Small intestine (tissue), 7 donors: ENCODE measurements around the gene DGKH. TPM values are rescaled to one million over a fixed set of nuclear protein-coding genes. Genes with fewer than 3 reads are reported as not detected.
"Not testable (repeated sequence)": the region's sequence is repeated elsewhere in the genome, so short reads cannot be mapped to it uniquely, and the experiment has no call there.

Source experiments
- DNase-seq, 2 donors: peaks; one replicate each; pipeline versions ENCODE4 v3.0.0 to v3.0.0-alpha.2; 2013
- FAIRE-seq: peaks from 2 replicates; lab custom pipeline; 2012; peaks lifted over from hg19 to GRCh38; lab: Jason Lieb, UNC
- H3K27ac ChIP-seq, 3 donors: one replicate each; pipeline ENCODE4 v1.5.1; 2013; ENCODE audit warnings: low read length in 2 of 3, mild to moderate bottlenecking in 2 of 3, control low read depth in 1 of 3, inconsistent platforms in 1 of 3, low read depth in 1 of 3, moderate library complexity in 1 of 3
- H3K27me3 ChIP-seq, 3 donors: one replicate each; pipeline ENCODE4 v1.6.1; 2013; ENCODE audit warnings: low read length in 3 of 3, inconsistent platforms in 1 of 3; ENCODE audit not compliant: control insufficient read depth in 3 of 3, insufficient read depth in 3 of 3
- H3K36me3 ChIP-seq, 3 donors: one replicate each; pipeline ENCODE4 v1.6.1; 2013; ENCODE audit warnings: low read length in 3 of 3, inconsistent platforms in 1 of 3, low read depth in 1 of 3, mild to moderate bottlenecking in 1 of 3, moderate library complexity in 1 of 3; ENCODE audit not compliant: control insufficient read depth in 3 of 3, insufficient read depth in 2 of 3
- H3K4me1 ChIP-seq, 3 donors: one replicate each; pipeline ENCODE4 v1.6.1; 2013; ENCODE audit warnings: low read length in 2 of 3, inconsistent platforms in 1 of 3, low read depth in 1 of 3, mild to moderate bottlenecking in 1 of 3, moderate library complexity in 1 of 3; ENCODE audit not compliant: control insufficient read depth in 3 of 3, insufficient read depth in 2 of 3
- H3K4me3 ChIP-seq, 3 donors: one replicate each; pipeline ENCODE4 v1.5.1; 2013; ENCODE audit warnings: low read length in 3 of 3, control low read depth in 1 of 3, inconsistent platforms in 1 of 3, low read depth in 1 of 3, mild to moderate bottlenecking in 1 of 3, moderate library complexity in 1 of 3
- H3K9me3 ChIP-seq, 2 donors: one replicate each; pipeline ENCODE4 v1.6.1; 2013; ENCODE audit warnings: low read depth in 1 of 2, low read length in 1 of 2; ENCODE audit not compliant: control insufficient read depth in 2 of 2, insufficient read depth in 1 of 2
- WGBS, 3 donors: extraction: QIAGEN DNeasy Blood & Tissue Kit; methylation state at CpG; one replicate each; pipeline ENCODE4 v1.1.7; 2013; 5-methylcytosine and 5-hydroxymethylcytosine counted together
- polyA plus RNA-seq, 4 donors: library from polyadenylated mRNA; stranded (reverse) in 3 of 4; unstranded in 1 of 4; fragments of 200-250 nt in 3 of 4; fragments of 120-200 nt in 1 of 4; gene quantifications; one replicate each; pipeline versions ENCODE4 v1.2.1 to v1.2.3, GENCODE V29; 2013
- donor health status: healthy with polysubstance abuse.
- donor health status: control.
- donor health status: control.
- donor health status: Bipolar disorder and iron deficiency.
- donor health status: healthy.

The DGKH gene
- polyA plus RNA-seq, 4 donors: 0.45 to 4.5 (median 2.0) TPM

GRCh38 chr13:42071179-42071578, 22.7 kb downstream of the DGKH start:
- H3K4me3 ChIP-seq, H3K27me3 ChIP-seq, FAIRE-seq, H3K27ac ChIP-seq, DNase-seq, H3K9me3 ChIP-seq, H3K4me1 ChIP-seq, H3K36me3 ChIP-seq: not testable (repeated sequence)
- 88 to 92% (median 90%) methylated on average over 4 of the region's 4 CpGs for WGBS, 3 donors

- Histone ChIP-seq H3K4me1 (no peaks in the 10 kb centered on the region), H3K9me3 (no peaks in the 10 kb centered on the region), H3K27ac (no peak overlapping the region), H3K27me3 (no peaks in the 10 kb centered on the region), H3K36me3 (peaks cover 0 to 3% (median 0%) of the 10 kb centered on the region in 3 donors), H3K4me3 (no peak overlapping the region)
- FAIRE-seq (no peak), DNase-seq (peak in 1 of 2 donors; percentile 37)
- 74 to 82% (median 78%) methylated on average over 12 of the region's 12 CpGs for WGBS, 3 donors
These were observed 23.4 kb downstream of the DGKH start for GRCh38 chr13:42071672-42072419.

GRCh38 chr13:42073683-42074082, 25.2 kb downstream of the DGKH start:
- peaks cover 0 to 3% (median 0%) of the 10 kb centered on the region in 3 donors for H3K36me3 ChIP-seq
- no peaks in the 10 kb centered on the region for H3K4me1 ChIP-seq
- FAIRE-seq (no peak), DNase-seq (no peak)
- H3K9me3 ChIP-seq: no peaks in the 10 kb centered on the region
- 83 to 93% (median 89%) methylated on average over 3 of the region's 3 CpGs for WGBS, 3 donors
- H3K27ac ChIP-seq: no peak overlapping the region
- H3K4me3 ChIP-seq: no peak overlapping the region
- H3K27me3 ChIP-seq: no peaks in the 10 kb centered on the region

GRCh38 chr13:42075517-42075916, 27.1 kb downstream of the DGKH start:
- no peaks in the 10 kb centered on the region for H3K9me3 ChIP-seq
- no peak overlapping the region for H3K27ac ChIP-seq
- no peaks in the 10 kb centered on the region for H3K4me1 ChIP-seq
- no peak for DNase-seq
- FAIRE-seq: no peak
- H3K36me3 ChIP-seq: peaks cover 0 to 3% (median 0%) of the 10 kb centered on the region in 3 donors
- no peak overlapping the region for H3K4me3 ChIP-seq
- H3K27me3 ChIP-seq: no peaks in the 10 kb centered on the region

- no peak for DNase-seq
- Histone ChIP-seq H3K4me1 (no peaks in the 10 kb centered on the region), H3K27me3 (no peaks in the 10 kb centered on the region), H3K27ac (no peak overlapping the region), H3K9me3 (no peaks in the 10 kb centered on the region), H3K4me3 (no peak overlapping the region), H3K36me3 (peaks cover 0 to 7% (median 0%) of the 10 kb centered on the region in 3 donors)
- no peak for FAIRE-seq
- 56 to 72% (median 61%) methylated on average over 3 of the region's 3 CpGs for WGBS, 3 donors
These were observed 27.9 kb downstream of the DGKH start for GRCh38 chr13:42076309-42076713.

GRCh38 chr13:42078128-42078808, 29.8 kb downstream of the DGKH start:
- FAIRE-seq: no peak

GRCh38 chr13:42083138-42083770, 34.8 kb downstream of the DGKH start:
- Histone ChIP-seq H3K4me1 (no peaks in the 10 kb centered on the region), H3K27me3 (no peaks in the 10 kb centered on the region), H3K4me3 (no peak overlapping the region), H3K27ac (no peak overlapping the region), H3K9me3 (peaks cover 0 to 9% of the 10 kb centered on the region in 2 donors), H3K36me3 (peaks cover 0 to 8% (median 0%) of the 10 kb centered on the region in 3 donors)
- 81 to 95% (median 85%) methylated on average over 16 of the region's 16 CpGs for WGBS, 3 donors
- DNase-seq: no peak
- FAIRE-seq: no peak

More at GRCh38 chr13:42078128-42078808, 29.8 kb downstream of the DGKH start:
- no peaks in the 10 kb centered on the region for H3K27me3 ChIP-seq
- H3K36me3 ChIP-seq: peaks cover 0 to 4% (median 0%) of the 10 kb centered on the region in 3 donors
- no peak overlapping the region for H3K27ac ChIP-seq
- no peaks in the 10 kb centered on the region for H3K4me1 ChIP-seq
- peak in 1 of 2 donors; percentile 13 for DNase-seq
- no peak overlapping the region for H3K4me3 ChIP-seq
- WGBS, 3 donors: 81 to 85% (median 84%) methylated on average over 5 of the region's 5 CpGs
- H3K9me3 ChIP-seq: no peaks in the 10 kb centered on the region

GRCh38 chr13:42084722-42085121, 36.3 kb downstream of the DGKH start:
- Histone ChIP-seq H3K4me1 (no peaks in the 10 kb centered on the region), H3K27me3 (no peaks in the 10 kb centered on the region), H3K4me3 (no peak overlapping the region), H3K9me3 (peaks cover 0 to 9% of the 10 kb centered on the region in 2 donors), H3K36me3 (peaks cover 0 to 8% (median 0%) of the 10 kb centered on the region in 3 donors), H3K27ac (no peak overlapping the region)
- 71 to 74% (median 73%) methylated on average over 1 of the region's 1 CpG for WGBS, 3 donors
- DNase-seq: no peak
- FAIRE-seq: no peak
